HG03097 (cell line): ENCODE measurements around the gene CSMD2.

Experiments
- ATAC-seq: cut with Tn5 transposase; IDR thresholded peaks from one replicate; pipeline ENCODE4 v1.9.1; 2021; ENCODE audit not compliant: unreplicated experiment, low FRiP score

CSMD2 gene

DNA sequence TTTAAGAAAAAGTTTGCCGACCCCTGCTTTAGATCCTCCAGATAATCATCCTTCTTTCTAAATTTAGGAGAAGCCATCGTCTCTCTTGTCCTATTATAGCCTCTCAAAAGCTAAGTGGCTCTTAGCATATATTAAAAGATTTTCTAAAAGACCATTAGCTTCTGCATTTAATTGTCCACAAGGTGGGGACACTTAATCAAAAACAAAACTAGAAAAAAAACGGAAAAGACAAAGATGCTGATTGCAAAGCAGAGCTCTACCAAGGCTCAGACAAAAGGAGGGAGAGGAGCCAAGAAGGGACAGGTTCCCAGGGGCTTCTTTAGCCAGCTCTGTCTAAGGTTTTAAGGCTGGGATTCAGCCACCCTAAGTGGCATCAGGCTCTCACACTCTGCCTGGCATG lies 429.4 kb downstream of the CSMD2 start:
- no peak for ATAC-seq

DNA sequence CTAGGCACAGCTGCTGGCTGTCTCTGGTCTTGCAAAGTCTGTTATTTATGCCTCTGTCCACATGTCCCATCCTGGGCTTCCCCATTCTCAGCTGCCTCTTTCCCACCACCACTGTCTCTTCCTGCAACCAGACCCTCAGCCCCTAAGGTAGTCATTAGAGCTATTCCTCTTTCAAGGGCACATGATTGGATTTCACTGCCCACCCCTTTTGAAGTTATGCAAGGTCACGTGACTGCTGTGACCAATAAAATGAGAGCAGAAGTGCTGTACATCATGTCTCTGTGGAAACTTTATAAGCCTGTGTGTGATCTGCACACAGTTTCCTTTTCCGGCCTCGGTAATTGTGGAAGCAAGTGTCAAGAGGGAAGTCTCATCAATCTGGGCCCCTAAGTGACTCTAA lies 437.7 kb downstream of the CSMD2 start:
- ATAC-seq, result no peak

DNA sequence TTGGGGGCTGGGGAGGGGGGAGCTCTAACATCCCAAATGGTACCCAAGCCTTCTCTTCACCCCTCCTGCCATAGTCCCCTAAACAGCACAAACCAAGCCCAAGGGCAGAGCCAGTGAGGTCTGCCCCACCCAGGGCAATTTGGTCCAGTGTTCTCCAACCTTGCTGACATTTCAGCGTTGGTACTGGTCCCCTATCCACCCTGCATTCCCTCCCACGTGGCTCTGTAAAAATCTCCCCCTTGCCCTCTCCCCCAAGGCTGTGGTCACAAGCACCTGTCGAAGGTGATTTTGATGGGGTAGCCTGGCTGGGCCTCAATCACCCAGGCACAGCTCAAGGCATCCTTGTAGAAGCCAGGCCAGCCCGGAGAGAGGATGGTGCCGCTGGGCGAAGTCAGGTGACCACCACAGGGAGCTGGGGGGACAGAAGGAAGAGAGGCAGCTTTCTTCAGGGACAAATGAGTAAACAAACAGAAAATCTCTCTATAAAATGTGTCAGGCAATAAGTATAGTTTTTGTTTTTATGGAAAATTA lies 438.7 kb downstream of the CSMD2 start:
- no peak for ATAC-seq

DNA sequence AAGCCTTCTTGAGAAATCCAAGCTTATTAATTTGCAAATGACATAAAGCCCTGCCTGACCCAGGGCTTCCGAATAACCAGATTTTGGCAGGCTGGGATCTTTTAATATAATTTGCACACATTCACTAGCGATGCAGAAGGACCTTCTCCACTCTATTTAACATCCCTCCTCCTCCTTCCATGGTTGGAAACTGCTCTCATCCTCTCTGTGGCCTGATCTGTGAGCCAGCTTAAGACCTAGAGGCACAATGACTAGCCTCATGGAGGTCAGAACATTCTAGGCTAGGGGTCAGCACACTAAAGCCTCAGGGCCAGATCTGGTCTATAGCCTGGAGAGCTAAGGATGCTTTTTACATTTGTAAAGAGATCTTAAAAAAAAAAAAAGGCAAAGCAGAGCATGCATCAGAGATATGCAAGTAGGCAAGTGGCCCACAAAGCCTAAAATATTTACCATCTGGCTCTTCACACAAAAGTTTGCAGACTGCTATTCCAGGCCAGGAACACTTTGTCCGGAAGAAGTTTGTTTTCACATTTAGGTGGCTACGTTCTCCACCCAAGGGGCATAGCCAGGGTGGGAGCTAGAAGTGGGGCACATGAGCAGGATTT lies 439.4 kb downstream of the CSMD2 start:
- no peak for ATAC-seq

DNA sequence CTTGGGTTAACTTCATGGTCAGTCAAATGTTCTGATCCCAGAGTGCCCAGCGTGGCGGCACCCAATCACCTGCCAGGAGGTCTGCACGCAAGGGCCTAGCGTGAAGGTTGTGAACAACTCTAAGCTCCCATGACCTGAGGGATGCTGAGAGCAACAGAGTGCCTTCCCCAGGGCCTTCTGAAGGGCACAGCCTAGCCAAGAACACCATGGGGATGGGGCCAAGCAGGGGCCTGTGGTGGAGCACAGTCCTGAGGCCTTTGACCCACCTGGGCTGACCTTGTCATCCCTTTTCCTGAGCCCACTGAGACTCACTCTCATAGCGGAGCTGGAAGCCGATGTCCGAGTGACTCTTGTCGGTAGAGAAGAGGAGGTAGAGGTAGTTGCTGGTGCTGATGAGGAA lies 440.0 kb downstream of the CSMD2 start:
- ATAC-seq, result no peak

DNA sequence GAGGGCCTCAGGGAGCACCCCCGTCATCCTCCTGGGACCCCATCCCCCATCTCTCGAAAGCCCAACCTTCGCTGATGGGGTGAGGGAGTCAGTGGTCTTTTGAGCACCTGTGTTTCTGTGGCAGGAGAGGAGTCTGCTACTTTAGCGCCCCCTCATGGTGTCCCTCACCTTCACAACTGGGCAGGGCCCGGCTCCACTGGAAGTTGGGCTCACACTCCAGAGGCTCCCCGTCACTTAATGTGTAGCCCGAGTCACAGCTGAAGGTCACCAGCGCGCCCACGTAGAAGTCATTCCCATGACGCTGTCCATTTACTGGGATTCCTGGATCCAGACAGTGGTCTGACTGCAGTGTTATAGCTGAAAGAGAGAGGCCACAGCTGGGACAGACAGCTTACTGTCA lies 440.7 kb downstream of the CSMD2 start:
- no peak for ATAC-seq

DNA sequence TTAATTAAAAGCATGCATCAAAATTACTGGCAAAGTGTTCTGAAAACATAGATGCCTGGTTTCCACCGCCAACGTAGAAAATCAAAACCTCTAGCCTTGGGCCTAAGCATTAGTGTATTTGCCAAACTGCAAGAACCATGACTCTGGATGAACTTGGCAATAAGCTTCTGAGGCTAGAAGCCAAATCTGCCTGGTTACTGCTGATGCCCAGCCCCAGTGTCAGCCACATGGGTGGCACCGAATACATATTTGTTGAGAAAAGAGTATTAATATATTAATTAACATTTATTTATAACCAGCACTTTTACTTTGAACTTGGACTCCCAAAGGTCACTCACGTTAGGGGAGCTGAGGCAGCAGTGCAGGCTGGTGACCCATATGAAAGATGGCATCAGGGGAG lies 441.8 kb downstream of the CSMD2 start:
- no peak for ATAC-seq

DNA sequence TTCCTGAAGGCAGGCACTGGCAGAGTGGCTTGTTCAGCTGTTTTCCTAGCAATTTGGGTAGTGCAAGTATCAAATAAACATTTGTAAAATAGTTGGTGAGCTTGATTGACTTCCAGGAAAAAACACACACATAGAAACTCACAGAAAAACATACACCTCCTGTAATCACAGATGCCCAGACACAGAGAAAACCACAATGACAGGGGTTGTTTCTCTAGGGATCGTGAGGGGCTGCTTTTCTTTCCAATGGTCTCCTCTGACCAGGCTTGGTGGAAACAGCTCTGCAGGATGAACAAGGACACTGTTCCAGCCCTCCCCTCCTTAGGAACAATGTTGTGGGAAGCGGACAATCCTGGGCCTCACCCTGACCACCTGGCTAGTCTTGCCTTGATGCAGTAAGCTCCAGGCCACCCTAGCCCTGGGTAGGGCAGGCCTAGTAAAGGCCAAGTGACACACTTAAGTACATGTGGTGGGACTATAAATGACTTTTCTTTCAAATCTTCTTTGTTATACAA lies 443.7 kb downstream of the CSMD2 start:
- ATAC-seq, result no peak

DNA sequence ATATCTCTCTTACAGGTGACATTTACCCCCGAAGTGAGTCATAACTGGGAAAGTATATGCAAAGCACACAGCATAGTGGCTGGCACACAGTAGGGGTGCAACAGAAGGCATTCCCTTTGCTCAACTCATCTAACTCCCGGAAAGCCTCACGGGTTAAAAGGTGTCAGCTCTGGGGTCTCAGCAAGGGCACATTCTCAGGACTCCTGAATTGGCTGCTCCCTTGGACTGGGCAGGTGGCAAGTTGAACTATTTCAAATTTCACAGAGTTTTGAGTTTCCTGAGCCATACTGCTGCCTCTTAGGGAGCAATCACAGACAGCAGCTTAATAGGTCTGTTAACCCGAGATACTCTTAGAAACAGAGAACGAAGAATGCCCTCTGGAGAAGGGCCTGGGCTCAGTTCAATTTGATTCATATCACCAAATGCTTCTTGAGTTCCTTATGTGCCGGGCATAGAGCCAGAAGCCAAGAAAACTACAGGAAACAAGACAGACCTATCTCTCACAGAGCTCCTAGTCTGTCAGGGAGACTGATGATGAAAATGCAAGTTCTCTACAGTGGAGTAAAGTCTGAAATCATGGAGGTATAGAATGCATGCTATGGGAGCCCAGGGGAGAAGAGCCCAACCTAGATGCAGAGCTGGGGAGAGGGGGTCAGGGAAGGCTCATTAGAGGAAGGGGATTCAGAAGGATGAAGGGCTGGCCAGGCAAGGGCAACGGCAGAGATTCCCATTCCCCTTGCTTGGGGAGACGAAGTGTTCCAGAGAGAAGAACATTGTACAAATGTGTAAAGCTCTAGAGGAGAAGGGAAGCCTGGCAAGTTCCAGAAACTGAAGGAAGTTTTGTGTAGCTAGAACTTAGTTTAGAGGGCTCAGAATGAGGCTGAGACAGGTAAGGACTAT lies 445.0 kb downstream of the CSMD2 start:
- no peak for ATAC-seq

DNA sequence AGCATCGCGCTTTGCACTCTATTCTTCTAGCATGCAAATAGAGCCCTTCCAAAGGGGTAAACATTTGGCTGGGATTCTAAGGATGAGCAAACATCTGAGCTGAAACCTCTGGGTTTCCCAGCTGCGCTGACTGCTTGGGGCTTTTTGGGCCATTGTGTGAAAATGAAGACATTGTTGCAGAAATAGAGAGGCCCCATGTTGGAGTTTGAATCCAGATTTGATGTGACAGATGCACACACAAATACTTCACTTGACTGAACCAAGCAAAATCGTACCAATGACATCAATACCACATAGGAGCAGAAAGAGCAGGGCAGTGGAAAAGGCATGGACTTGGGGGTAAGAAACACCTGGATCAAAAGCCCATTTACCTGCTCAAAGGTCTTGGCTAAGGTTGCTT lies 445.7 kb downstream of the CSMD2 start:
- ATAC-seq, result no peak

DNA sequence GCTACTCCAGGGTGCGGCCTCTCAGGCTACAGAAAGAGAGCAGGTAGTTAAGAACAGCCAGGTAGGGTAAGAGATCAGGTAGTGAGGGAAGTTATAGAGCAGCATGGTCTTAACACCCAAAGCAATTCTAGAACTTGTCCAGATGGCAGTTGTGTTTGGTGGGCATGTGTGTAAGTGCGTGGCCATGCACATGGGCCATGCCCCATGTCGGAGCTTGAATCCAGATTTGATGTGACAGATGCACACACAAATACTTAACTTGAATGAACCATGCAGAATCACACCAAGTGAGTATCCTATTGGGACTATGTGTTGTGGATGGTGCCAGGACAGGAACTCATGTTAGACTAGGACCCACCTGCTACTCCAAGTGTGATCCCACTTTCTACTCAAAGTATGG lies 446.8 kb downstream of the CSMD2 start:
- no peak for ATAC-seq

DNA sequence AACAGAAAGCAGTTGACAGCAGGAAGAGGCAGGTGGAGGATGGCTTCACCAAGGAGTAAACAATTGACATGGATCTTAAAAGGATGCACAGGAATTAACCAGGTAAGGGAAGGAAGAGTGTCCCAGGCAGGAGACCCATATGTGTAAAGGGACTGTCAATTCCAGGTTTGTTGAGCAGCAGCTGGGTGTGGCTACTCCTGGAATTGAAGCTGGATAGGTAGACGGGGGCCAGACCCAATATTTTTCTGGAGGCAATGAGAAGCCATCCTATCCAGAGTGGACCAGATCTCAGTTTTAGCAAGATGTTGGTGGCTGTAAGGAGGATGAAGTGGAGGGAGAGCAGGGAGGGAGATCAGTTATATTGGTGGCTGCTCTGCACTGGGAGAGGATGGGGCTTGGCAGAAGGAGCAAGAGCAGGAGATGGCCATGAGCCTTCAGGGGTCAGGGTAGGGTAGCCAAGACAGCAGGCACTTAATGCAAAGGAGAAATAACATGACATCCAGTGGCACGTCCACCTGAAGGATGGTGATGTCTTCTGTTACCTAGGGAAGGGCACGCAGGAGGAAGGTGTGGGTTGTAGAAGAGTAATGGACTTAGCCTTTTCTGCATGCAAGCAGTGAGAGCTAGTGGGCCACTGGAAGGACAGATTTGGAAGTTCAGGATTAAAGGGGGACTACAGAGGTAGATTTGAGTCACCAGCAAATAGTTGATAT lies 447.9 kb downstream of the CSMD2 start:
- no peak for ATAC-seq

DNA sequence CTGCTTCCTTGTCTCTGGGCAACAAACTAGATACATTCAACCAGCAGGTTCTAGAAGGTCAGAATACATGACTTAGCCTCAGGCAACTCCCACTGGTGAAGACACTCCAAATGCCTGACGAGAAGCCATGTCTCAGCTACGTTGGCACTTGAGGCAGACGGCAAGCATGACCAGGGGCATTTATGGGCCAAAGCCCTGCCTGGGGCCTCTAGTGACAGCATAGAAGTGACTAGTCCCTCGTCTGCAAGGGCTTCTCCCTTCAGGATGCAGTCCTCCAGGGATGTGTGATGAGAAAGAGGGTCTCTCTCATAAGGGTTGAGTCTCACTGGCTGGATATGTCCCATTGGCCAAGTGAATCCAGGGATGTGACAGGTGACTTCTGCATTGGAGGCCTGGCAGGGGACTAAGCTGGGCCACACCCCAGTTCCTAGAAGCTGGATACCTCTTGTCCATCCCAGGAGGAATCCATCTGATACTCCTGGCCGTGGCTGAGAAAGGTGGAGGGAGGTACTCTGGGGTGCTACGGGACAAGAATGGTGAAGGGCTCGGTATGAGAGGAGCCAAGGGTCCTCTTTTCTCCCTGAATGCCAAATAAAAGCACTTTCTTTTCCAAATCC lies 449.7 kb downstream of the CSMD2 start:
- no peak for ATAC-seq

DNA sequence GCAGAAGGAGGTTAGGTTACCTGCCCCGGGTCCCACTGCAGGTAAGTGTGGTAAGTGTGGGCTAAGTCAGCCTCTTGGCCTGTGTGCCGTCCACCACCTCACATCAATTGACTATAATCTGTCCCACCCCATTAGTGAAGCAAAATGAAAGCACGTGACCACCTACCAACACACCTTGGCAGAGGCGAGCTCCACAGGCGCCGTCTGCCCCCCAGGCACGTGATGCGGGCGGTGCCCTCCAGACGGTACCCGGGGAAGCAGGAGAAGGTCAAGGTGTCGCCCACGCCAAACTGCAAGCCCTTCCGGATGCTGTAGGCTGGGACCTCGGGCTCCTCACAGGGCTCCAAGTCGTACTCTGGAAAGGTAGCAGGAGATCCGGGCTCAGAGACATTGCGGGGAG lies 450.6 kb downstream of the CSMD2 start:
- no peak for ATAC-seq

DNA sequence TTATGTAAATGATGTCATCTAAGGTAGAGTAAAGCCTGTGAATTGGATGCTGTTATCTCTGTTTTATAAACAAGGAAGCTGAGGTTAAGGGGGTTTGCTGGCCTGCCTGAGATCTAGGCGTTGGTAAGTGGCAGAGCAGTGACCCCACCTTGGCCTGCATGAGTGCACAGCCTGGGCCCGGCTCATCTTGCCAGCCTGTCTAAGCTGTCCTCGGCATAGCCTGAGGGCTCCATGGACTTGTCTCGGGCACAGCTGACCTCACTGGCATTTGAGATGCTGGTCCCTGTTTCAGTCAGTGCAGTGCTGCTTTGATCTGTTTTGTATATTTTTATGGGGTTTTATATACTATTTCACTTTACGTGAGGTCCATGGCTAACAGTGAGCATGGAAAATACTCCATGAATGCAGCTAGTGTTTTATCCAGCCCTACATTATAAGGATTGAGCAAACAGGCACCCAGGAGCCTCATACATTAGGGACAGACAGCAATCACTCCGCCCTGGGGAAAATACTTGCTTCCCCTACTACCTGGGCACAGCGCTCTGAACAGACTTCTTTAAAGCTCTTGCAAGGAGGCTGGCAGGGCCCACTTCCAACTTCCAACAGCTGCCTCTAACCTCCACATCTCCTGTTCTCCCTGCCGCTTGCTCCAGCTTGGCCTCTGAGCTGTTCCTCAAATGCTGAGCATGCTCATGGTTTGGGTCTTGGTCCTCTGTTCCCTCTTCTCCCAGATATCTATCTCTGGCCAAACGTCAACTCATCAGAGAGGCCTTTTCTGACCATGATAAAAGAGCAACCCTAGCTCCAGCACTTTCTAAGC lies 451.8 kb downstream of the CSMD2 start:
- ATAC-seq, result no peak

DNA sequence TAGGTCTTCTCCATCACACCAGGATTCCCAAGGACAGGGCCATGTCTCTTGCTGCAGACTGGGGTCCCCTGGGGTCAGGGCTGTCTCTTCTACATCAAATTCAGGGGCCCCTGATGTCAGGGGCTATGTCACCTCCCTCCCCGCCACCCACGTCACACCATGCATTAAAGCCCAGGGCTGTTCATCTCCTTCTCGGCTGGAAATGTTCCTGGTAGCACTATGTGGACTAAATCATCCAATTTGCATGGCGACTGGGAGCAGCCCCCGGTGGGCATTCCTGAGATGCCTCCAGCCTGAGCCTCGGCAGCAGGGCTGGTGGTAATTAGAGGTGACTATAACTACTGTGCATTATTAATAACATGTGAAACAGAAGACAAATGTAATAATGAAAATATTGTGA lies 452.8 kb downstream of the CSMD2 start:
- no peak for ATAC-seq

DNA sequence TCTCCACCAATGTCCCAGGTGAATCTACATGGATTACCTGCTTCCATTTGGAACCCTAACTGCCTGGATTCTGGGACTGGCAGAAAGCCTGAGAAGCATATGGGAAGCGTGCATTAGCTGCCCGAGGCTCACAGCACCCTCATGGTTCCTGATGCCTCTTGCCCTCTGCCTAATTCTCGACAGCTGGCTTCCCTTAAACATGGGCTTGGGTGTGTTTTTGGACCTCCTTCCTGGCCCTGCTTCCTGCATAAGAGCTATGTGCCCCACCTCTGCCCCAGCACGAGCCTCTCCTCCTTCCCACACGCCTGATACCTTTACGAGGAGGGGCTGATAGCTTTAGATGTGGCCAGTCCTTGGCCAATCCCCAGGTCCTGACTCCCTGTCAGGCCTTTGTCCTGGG lies 453.5 kb downstream of the CSMD2 start:
- ATAC-seq, result no peak

DNA sequence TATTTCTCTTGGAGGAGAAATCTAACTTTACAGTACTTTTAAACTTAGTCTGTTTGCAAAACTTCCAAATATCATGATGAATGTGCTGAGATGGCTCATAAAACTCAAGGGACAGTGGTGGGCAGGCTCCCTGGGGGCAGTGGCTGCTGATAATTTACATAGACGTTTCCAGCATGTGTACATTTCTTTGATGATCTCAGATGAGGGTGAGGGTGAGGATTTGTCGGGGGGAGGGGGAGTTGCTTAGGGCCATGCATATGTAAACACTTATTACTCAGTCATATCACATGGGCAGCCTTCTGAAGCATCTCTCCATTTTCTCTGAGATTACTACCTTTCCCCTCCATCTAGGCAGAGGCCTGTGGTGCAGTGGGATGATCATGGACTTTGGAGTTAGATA lies 454.1 kb downstream of the CSMD2 start:
- ATAC-seq, result no peak

DNA sequence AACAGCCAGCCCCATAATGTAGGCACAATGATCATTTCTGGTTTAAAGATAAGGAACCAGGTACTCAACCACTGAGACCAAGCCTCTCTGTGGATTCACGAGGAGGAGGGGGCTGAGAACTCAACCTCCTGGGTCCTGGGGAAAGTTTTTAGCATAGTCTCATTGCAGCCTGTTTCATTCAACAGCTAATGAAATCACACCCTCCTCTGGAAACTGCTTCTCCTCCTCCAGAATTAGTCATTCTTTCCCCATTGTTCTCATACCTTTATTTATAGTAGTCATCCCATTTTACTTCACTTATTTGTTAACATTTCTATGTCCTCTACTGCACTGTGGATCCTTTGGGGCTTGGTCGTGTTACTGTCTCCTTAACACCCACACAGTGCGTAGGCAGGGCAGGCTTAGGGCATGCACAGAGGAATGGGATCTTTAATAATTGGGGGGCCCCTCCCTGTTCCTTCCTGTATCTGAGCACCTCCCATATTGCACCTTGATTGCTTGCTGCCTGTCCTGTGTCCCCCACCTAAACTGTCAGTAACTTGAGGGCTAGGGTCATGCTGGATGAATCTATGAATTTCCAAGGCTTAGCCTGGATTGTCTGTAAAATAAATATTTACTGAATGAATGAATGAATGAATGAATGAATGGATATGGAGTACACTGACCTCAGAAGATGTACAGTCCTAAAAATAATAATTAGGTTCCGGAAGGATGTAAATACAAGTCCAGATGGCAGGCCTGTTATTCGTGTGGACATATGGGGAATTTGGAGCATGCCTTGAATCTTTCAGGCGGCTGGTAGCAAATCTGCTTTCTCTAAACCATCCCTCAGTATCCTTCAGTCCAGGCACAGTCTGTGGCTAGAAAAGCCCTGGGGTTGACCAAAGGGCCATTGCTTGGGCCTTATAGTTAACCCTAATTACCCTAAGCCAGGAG lies 455.0 kb downstream of the CSMD2 start:
- ATAC-seq, result no peak
